ENCODE results near the gene LYG2. TPM values are rescaled to one million over a fixed set of nuclear protein-coding genes. Genes with fewer than 3 reads are reported as not detected.

The LYG2 gene
- total RNA-seq: not detected in 2 replicates

GRCh38 chr2:99255491-99256318 is at the start of gene LYG2:
TSS of gene LYG2 (minus strand) at chr2:99255666. CDS start at chr2:99254260, 1,406 bp downstream.

GRCh38 chr2:99301097-99301496 is 45.6 kb upstream of the LYG2 start, which contains the start of gene LYG1:
TSS of gene LYG1 (minus strand) at chr2:99301197. CDS start at chr2:99295670, 5,527 bp downstream.

Small RNA genes within 50 kb of the gene (small RNA-seq; reads per million reads assigned to genes)
- not detected for gene AC092587.1 (ENCODE audit: low replicate concordance)

Other genes with a start within 250 kb of the LYG2 start
- not detected in 2 replicates for gene C2orf15, start 114.0 kb downstream of the LYG2 start, total RNA-seq
- 0.44 and 0.72 TPM in 2 replicates for gene TSGA10, start 100.7 kb downstream of the LYG2 start, total RNA-seq
- 2.0 and 4.4 TPM in 2 replicates for gene LIPT1, start 100.7 kb downstream of the LYG2 start, total RNA-seq
- 16.2 and 19.0 TPM in 2 replicates for gene MITD1, start 74.6 kb downstream of the LYG2 start, total RNA-seq
- gene MRPL30, start 74.5 kb downstream of the LYG2 start, total RNA-seq: 25.6 and 31.8 TPM in 2 replicates
- 0.44 TPM in 1 of 2 replicates, not detected in the other for gene LYG1, start 45.5 kb upstream of the LYG2 start, total RNA-seq
- gene TXNDC9, start 80.7 kb upstream of the LYG2 start, total RNA-seq: 61.5 and 85.5 TPM in 2 replicates
- gene EIF5B, start 81.7 kb upstream of the LYG2 start, total RNA-seq: 16.4 and 24.2 TPM in 2 replicates
- 24.1 and 38.7 TPM in 2 replicates for gene REV1, start 234.4 kb upstream of the LYG2 start, total RNA-seq